Mucosa of stomach (tissue), 1 donor: ENCODE measurements around the gene KCNH2.

Experiments used
- H3K27me3 ChIP-seq: one replicate; pipeline ENCODE4 v1.7.0; 2013; ENCODE audit warnings: mild to moderate bottlenecking, low read length; ENCODE audit not compliant: control insufficient read depth, insufficient read depth
- H3K36me3 ChIP-seq: one replicate; pipeline ENCODE4 v1.7.0; 2013; ENCODE audit warnings: low read length; ENCODE audit not compliant: control insufficient read depth, insufficient read depth
- H3K4me1 ChIP-seq: one replicate; pipeline ENCODE4 v1.7.0; 2013; ENCODE audit warnings: mild to moderate bottlenecking, low read length; ENCODE audit not compliant: control insufficient read depth, insufficient read depth
- H3K4me3 ChIP-seq: one replicate; pipeline ENCODE4 v1.7.0; 2013; ENCODE audit warnings: low read length
- H3K9ac ChIP-seq: one replicate; pipeline ENCODE4 v1.7.0; 2013; ENCODE audit warnings: mild to moderate bottlenecking, low read length, moderate library complexity
- H3K9me3 ChIP-seq: one replicate; pipeline ENCODE4 v1.7.0; 2013; ENCODE audit warnings: mild to moderate bottlenecking, low read length, moderate library complexity; ENCODE audit not compliant: control insufficient read depth
- donor health status: Pancreatic carcinoma.

Gene KCNH2

GRCh38 chr7:150949971-150950491 is 28.1 kb downstream of the KCNH2 start:
- no peaks in the 10 kb centered on the region for H3K9me3 ChIP-seq
- no peaks in the 10 kb centered on the region for H3K36me3 ChIP-seq
- H3K4me3 ChIP-seq: no peak overlapping the region
- H3K9ac ChIP-seq: no peak overlapping the region
- H3K4me1 ChIP-seq: peaks cover 4% of the 10 kb centered on the region
- peaks cover 14% of the 10 kb centered on the region for H3K27me3 ChIP-seq

DNA sequence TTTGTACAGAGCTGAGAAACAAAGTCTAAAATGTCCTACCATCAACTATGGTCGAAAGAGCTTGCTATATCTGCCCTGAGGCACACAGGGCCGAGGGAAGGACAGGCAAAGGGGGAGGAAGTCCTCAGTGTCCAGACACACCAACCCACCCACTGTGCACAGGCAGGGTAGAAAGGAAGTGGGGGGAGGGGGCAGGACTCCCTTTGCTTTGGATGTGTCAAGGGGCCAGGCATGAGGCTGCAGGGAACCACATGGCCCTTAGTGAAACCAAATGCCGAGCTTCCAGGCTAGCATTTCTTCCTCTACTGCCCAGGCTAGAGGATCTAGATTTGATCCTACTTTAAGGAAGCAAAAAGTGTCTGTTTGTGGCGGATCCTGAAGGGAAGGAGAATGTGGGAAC is 28.6 kb downstream of the KCNH2 start:
- H3K9ac ChIP-seq: no peak overlapping the region
- no peaks in the 10 kb centered on the region for H3K36me3 ChIP-seq
- no peaks in the 10 kb centered on the region for H3K4me1 ChIP-seq
- no peak overlapping the region for H3K4me3 ChIP-seq
- no peaks in the 10 kb centered on the region for H3K9me3 ChIP-seq
- peaks cover 13% of the 10 kb centered on the region for H3K27me3 ChIP-seq

- H3K27me3 ChIP-seq: peaks cover 9% of the 10 kb centered on the region
- H3K9ac ChIP-seq: no peak overlapping the region
- H3K9me3 ChIP-seq: no peaks in the 10 kb centered on the region
- H3K36me3 ChIP-seq: no peaks in the 10 kb centered on the region
- H3K4me3 ChIP-seq: no peak overlapping the region
- H3K4me1 ChIP-seq: no peaks in the 10 kb centered on the region
These were observed 29.3 kb downstream of the KCNH2 start for GRCh38 chr7:150948791-150949251.

DNA sequence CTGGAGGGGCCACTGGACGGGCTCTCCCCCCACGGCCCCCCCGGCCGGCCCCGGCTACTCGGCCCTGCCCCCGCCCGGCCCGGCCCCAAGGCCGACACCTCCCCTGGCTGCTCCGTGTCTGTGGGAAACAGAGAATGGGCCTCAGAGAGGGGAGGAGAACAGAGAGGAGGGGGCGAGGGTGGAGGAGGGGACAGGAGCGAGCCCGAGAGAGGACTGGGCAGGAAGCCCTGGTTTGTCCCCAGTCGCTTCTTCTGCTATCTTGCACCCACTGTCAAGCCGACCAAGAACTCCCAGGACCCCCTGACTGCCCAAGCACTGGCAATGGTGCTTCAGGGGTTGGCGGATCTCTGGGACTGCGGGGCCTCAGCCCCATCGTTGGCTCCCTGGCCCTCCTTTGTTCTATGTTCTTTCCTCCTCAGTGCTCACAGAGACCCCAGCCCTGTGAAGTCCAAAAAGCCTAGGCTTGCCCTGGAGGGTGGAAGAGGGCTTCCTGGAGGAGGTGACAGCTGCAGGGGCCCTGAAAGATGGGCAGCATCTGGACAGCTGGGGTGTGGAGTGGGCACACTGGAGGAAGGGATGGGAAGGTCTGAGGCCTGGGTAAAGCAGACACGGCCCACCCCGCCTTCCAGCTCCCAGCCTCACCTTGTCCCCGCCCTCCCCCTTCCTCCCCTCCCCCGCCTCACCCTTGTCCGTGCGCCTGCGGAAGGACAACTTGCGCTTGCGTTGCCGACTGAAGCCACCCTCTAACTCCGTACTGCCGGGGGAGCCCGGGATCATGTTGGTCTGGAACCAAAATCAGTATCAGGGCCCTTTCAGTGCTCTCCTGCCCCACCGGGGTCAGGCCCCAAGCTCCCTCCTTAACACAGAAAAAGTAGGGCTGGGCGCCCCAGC is 30.1 kb downstream of the KCNH2 start:
- Histone ChIP-seq H3K36me3 (no peaks in the 10 kb centered on the region), H3K4me1 (no peaks in the 10 kb centered on the region), H3K9ac (no peak overlapping the region), H3K9me3 (no peaks in the 10 kb centered on the region), H3K27me3 (peaks cover 9% of the 10 kb centered on the region), H3K4me3 (no peak overlapping the region)

- no peak overlapping the region for H3K4me3 ChIP-seq
- no peaks in the 10 kb centered on the region for H3K36me3 ChIP-seq
- H3K4me1 ChIP-seq: no peaks in the 10 kb centered on the region
- H3K27me3 ChIP-seq: peaks cover 9% of the 10 kb centered on the region
- no peak overlapping the region for H3K9ac ChIP-seq
- no peaks in the 10 kb centered on the region for H3K9me3 ChIP-seq
These were observed 30.8 kb downstream of the KCNH2 start for GRCh38 chr7:150947241-150947745.

DNA sequence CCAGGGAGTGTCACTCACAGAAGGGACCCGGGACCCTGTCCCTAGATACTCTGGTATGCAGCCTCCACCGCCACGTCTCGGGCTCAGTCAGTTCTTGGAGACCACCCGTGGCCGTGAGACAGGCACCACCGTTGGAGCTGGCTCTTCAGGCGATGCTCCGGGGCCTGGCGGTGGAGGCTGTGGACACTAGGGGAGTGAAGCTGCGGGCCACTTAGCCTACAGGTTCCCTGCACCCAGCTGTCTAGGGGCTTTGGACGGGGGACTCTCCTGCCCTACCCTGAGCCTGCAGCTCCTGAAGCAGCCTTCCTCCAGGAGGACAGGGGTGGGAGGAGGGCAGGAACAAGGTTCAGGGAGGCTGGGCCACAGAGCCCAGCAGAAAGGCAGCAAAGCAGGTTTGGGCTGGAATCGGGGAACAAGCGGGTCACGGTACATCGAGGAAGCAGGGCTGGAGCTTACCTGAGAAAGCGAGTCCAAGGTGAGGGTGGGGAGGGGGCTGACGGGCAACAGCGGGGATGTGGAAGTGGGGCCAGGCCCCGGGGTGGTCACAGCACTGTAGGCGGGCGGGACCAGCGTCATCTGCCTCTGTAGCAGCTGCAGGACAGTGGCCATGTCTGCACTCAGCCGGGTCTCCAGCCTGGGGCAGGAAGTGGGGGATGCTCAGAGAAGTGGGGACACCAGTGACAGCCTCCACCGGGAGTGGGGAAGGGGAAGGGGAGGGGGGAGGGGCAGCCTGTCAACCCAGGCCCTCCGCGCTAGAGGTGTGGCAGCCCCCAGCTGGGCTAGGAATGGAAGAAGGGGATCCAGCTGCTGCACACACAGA is 31.5 kb downstream of the KCNH2 start:
- H3K36me3 ChIP-seq: no peaks in the 10 kb centered on the region
- H3K4me3 ChIP-seq: no peak overlapping the region
- H3K9ac ChIP-seq: no peak overlapping the region
- H3K4me1 ChIP-seq: no peaks in the 10 kb centered on the region
- H3K9me3 ChIP-seq: no peaks in the 10 kb centered on the region
- H3K27me3 ChIP-seq: peaks cover 9% of the 10 kb centered on the region

GRCh38 chr7:150945853-150946420 is 32.2 kb downstream of the KCNH2 start:
- Histone ChIP-seq H3K4me1 (no peaks in the 10 kb centered on the region), H3K9me3 (no peaks in the 10 kb centered on the region), H3K9ac (no peak overlapping the region), H3K36me3 (no peaks in the 10 kb centered on the region), H3K4me3 (no peak overlapping the region), H3K27me3 (peaks cover 9% of the 10 kb centered on the region)

DNA sequence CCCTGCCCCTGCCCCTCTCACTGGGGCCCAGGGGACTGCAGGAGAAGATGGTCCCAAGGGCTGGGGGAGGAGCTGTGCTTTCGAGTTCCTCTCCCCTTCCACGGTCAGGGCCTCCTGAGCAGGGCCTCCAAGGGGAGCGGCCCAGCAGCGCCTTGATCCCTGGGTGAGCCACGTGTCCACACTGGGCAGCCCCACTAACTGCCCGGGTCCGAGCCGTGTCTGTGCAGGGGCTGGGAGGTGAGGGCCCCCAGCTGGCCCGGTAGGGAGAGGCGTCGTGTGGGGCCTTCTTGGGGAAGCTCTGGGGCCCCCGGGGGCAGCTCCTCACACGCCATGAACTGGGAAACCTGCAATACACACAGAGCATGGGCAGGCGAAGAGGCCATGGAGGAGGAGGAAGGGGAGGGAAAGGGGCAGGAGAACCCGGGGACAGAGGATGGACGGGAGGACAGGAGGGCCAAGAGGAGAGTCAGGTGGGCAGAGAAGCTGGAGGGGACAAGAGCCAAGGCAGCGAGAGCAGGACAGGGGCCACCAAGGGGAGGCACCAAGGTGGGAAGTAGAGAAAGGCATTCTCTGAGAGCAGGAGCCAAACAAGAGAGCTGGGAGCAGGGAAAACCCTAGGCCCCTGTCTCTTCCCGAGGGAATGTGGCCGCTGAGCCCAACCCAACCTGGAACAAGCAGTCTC is 32.8 kb downstream of the KCNH2 start:
- Histone ChIP-seq H3K4me1 (no peaks in the 10 kb centered on the region), H3K4me3 (no peak overlapping the region), H3K9ac (no peak overlapping the region), H3K9me3 (no peaks in the 10 kb centered on the region), H3K36me3 (no peaks in the 10 kb centered on the region), H3K27me3 (peaks cover 9% of the 10 kb centered on the region)

- H3K4me1 ChIP-seq: no peaks in the 10 kb centered on the region
- H3K27me3 ChIP-seq: peaks cover 11% of the 10 kb centered on the region
- no peak overlapping the region for H3K4me3 ChIP-seq
- H3K9me3 ChIP-seq: no peaks in the 10 kb centered on the region
- no peaks in the 10 kb centered on the region for H3K36me3 ChIP-seq
- H3K9ac ChIP-seq: no peak overlapping the region
These were observed 33.8 kb downstream of the KCNH2 start for GRCh38 chr7:150944066-150945042.

DNA sequence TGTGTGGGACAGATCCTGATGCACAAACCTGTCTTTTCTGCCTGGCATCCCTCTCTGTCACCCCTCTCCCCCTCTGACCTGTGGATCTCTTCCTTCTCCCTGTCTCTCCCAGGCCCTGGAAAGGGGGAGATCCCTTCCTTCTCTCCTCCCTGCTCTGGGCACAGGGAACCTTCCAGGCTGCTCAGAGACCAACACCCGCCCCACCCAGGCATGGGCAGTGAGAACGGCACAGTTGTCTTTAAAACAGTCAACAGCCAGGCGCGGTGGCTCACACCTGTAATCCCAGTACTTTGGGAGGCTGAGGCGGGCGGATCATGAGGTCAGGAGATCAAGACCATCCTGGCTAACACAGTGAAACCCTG is 34.7 kb downstream of the KCNH2 start:
- no peak overlapping the region for H3K4me3 ChIP-seq
- no peaks in the 10 kb centered on the region for H3K9me3 ChIP-seq
- H3K9ac ChIP-seq: no peak overlapping the region
- no peaks in the 10 kb centered on the region for H3K4me1 ChIP-seq
- H3K36me3 ChIP-seq: no peaks in the 10 kb centered on the region
- peaks cover 13% of the 10 kb centered on the region for H3K27me3 ChIP-seq
